Astrocyte (in vitro differentiated cells and primary cell): Measurements from ENCODE around the gene TMEM132E.

Experiments used
- CTCF ChIP-seq: IDR thresholded peaks from 2 replicates; pipeline ENCODE4 v1.5.1; 2011; ENCODE audit warnings: low read depth, mild to moderate bottlenecking, inconsistent platforms, low read length, moderate library complexity; ENCODE audit not compliant: insufficient read depth
- EZH2 ChIP-seq: IDR thresholded peaks from 2 replicates; pipeline ENCODE4 v1.6.1; 2012; ENCODE audit warnings: mild to moderate bottlenecking, low read length, inconsistent platforms; ENCODE audit not compliant: insufficient read depth

- TF ChIP-seq CTCF (no peak), EZH2 (no peak)
These were observed 66.2 kb downstream of the TMEM132E start for GRCh38 chr17:34645594-34645993.
